LHCN-M2 (cell line): ENCODE data around the gene UNK. TPM values are rescaled to one million over a fixed set of nuclear protein-coding genes. Genes with fewer than 3 reads are reported as not detected.
A peak's percentile ranks its signal among the peaks of the same experiment; 100 is the strongest.
"Not testable (repeated sequence)": the region's sequence is repeated elsewhere in the genome, so short reads cannot be mapped to it uniquely, and the experiment has no call there.

Experiments used
- DNase-seq: peaks from one replicate; pipeline ENCODE4 v3.0.0-alpha.2; 2012; ENCODE audit warnings: low read depth
- total RNA-seq: library from RNA; depleted of rRNA; stranded (reverse); fragments of >200 nt; gene quantifications from 2 replicates; pipeline ENCODE4 v1.2.3, GENCODE V29; 2014; rRNA removed

Gene UNK
- total RNA-seq, 1 experiment from 2014 or later, result 18.8 TPM

DNA sequence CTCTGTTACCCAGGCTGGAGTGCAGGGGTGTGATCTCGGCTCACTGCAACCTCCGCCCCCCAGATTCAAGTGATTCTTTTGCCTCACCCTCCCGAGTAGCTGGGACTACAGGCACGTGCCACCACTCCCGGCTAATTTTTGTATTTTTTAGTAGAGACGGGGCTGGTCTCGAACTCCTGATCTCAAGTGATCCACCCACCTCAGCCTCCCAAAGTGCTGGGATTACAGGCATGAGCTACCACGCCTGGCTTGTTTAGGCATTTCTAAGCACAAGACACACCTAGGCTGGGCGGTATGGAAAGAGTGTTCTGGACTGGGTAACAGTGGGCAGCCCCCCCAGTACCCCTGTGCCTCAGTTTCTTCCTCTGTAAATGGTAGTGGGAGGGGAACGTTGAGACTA, 85.6 kb downstream of the UNK start:
- DNase-seq, result not testable (repeated sequence)

DNA sequence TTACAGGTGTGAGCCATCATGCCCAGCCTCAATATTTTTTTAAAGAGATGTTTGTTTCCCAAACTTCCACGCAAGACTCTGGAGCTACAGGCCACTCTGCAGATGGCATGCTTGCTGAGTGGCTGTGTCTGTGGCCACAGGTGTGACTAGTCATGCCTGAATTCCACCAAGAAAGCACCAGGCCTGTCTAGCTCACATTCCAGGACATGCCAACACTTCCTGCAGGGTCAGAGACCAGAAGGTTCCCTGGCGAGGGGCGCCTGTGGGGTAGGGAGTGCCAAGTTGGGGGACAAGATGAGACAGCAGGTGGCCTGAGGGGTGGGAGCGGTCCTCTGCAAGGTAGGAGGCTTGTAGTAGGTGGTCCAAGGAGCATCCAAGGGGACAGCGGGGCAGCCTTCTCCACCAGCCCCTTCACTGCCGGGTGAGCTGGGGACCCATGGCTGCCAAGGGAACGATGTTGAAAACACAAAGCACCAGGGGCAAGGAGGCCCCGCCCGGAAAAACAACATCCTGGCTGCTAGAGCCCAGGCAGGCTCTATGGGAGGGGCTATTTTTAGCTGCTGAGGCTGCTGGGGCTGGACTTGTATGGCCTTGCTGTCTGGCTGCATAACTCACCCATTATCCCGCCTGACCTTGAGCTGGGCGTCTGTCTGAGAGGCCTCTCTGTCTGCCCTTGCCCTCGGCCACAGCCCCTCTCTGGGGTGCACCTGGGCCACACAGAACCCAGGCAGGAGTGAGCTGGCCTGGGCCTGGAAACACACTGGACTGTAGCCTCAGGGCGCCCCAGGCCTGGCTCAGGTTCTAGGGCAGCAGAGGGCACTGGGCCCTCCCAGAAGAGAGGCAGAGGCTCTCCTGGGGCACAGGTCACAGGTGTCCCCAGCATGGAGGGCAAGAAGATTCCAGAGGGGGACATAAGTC, 88.1 kb downstream of the UNK start:
- DNase-seq, result peak; percentile 66

- DNase-seq, result no peak
These were observed 89.1 kb downstream of the UNK start for GRCh38 chr17:75873587-75874322.

GRCh38 chr17:75874323-75875181, 89.9 kb downstream of the UNK start:
- no peak for DNase-seq

Other genes starting within 250 kb of the UNK start
- gene MYO15B, start 197.0 kb upstream of the UNK start, total RNA-seq, result under 0.01 and 0.06 TPM in 2 replicates
- gene SMIM5, start 151.4 kb upstream of the UNK start, total RNA-seq, result 0.17 and 0.90 TPM in 2 replicates
- 14.5 and 31.3 TPM in 2 replicates for gene RECQL5, start 117.7 kb upstream of the UNK start, total RNA-seq
- gene SAP30BP, start 117.5 kb upstream of the UNK start, total RNA-seq, result 58.4 and 63.3 TPM in 2 replicates
- gene ITGB4, start 63.3 kb upstream of the UNK start, total RNA-seq, result 0.17 and 5.5 TPM in 2 replicates
- gene GALK1, start 19.6 kb upstream of the UNK start, total RNA-seq, result 65.4 and 66.3 TPM in 2 replicates
- gene UNC13D, start 59.6 kb downstream of the UNK start, total RNA-seq, result 0.69 and 0.71 TPM in 2 replicates
- 27.6 and 33.3 TPM in 2 replicates for gene WBP2, start 70.5 kb downstream of the UNK start, total RNA-seq
- 11.8 and 11.9 TPM in 2 replicates for gene TRIM47, start 93.8 kb downstream of the UNK start, total RNA-seq
- gene TRIM65, start 112.1 kb downstream of the UNK start, total RNA-seq, result 29.6 and 32.5 TPM in 2 replicates
- gene MRPL38, start 120.1 kb downstream of the UNK start, total RNA-seq, result 28.7 and 37.1 TPM in 2 replicates
- 19.7 and 20.7 TPM in 2 replicates for gene FBF1, start 156.2 kb downstream of the UNK start, total RNA-seq
- 30.5 and 36.2 TPM in 2 replicates for gene ACOX1, start 194.4 kb downstream of the UNK start, total RNA-seq
- 16.7 and 18.5 TPM in 2 replicates for gene TEN1, start 194.4 kb downstream of the UNK start, total RNA-seq
- 2.9 and 3.8 TPM in 2 replicates for gene CDK3, start 216.0 kb downstream of the UNK start, total RNA-seq
- gene EVPL, start 242.5 kb downstream of the UNK start, total RNA-seq, result not detected in 2 replicates